Smooth muscle cell (in vitro differentiated cells): ENCODE measurements around the gene POLR2C. TPM values are rescaled to one million over a fixed set of nuclear protein-coding genes. Genes with fewer than 3 reads are reported as not detected.

Experiments
- DNase-seq: peaks from one replicate; lab custom pipeline; 2025; ENCODE audit not compliant: unreplicated experiment; lab: John Stamatoyannopoulos, UW
- H2AFZ ChIP-seq: fragments of 200-600 bp; sonication (generic); 2 replicates; pipeline ENCODE4 v1.6.0; 2016; ENCODE audit warnings: antibody characterized with exemption, low read depth, mild to moderate bottlenecking
- H3F3A ChIP-seq: fragments of 200-600 bp; sonication (generic); 2 replicates; pipeline ENCODE4 v1.6.0; 2017; ENCODE audit warnings: antibody characterized with exemption, low read depth
- H3K27ac ChIP-seq: fragments of 200-600 bp; sonication (generic); 2 replicates; pipeline ENCODE4 v1.5.1; 2016; ENCODE audit warnings: low read depth, mild to moderate bottlenecking
- H3K27me3 ChIP-seq: fragments of 200-600 bp; sonication (generic); 2 replicates; pipeline ENCODE4 v1.6.1; 2016; ENCODE audit warnings: low read depth, mild to moderate bottlenecking
- H3K36me3 ChIP-seq: fragments of 200-600 bp; sonication (generic); 2 replicates; pipeline ENCODE4 v1.5.1; 2016; ENCODE audit warnings: low read depth
- H3K4me1 ChIP-seq: fragments of 200-600 bp; sonication (generic); 2 replicates; pipeline ENCODE4 v1.5.1; 2016; ENCODE audit warnings: low read depth
- H3K4me2 ChIP-seq: fragments of 200-600 bp; sonication (generic); 2 replicates; pipeline ENCODE4 v1.6.0; 2016; ENCODE audit warnings: mild to moderate bottlenecking
- H3K4me3 ChIP-seq: fragments of 200-600 bp; sonication (generic); 2 replicates; pipeline ENCODE4 v1.5.1; 2016; ENCODE audit warnings: mild to moderate bottlenecking
- H3K79me2 ChIP-seq: fragments of 200-600 bp; sonication (generic); 2 replicates; pipeline ENCODE4 v1.6.0; 2016; ENCODE audit warnings: low read depth, mild to moderate bottlenecking
- H3K9ac ChIP-seq: fragments of 200-600 bp; sonication (generic); 2 replicates; pipeline ENCODE4 v1.6.0; 2016; ENCODE audit warnings: low read depth
- H3K9me3 ChIP-seq: fragments of 200-600 bp; sonication (generic); replicated peaks from 2 replicates; pipeline ENCODE4 v1.5.1; 2016; ENCODE audit warnings: low read depth
- H4K20me1 ChIP-seq: fragments of 200-600 bp; sonication (generic); 2 replicates; pipeline ENCODE4 v1.6.0; 2016; ENCODE audit warnings: low read depth
- WGBS: methylation state at CpG from one replicate; pipeline ENCODE4 v1.1.7; 2016; ENCODE audit warnings: low lambda C conversion rate; 5-methylcytosine and 5-hydroxymethylcytosine counted together
- polyA plus RNA-seq: library from polyadenylated mRNA; unstranded; fragments of >200 nt; fragmentation: Nextera tagmentation; extraction: Ambion mirVana; gene quantifications from 2 replicates; pipeline ENCODE4 v1.2.1, GENCODE V29; 2016
- total RNA-seq: library from RNA; depleted of rRNA; stranded (reverse); fragments of >200 nt; gene quantifications from 2 replicates; pipeline ENCODE4 v1.2.3, GENCODE V29; 2014
- TF ChIP-seq, protein P1 (sequence below): fragments of 200-600 bp; sonication (generic); IDR thresholded peaks from 2 replicates; pipeline ENCODE4 v1.5.1; 2017; ENCODE audit warnings: borderline replicate concordance, mild to moderate bottlenecking, antibody characterized with exemption; ENCODE audit not compliant: insufficient read depth, poor library complexity, severe bottlenecking

Gene POLR2C
- total and polyA plus RNA-seq, 2 experiments from 2014 or later: 67.3 to 90.0 TPM

DNA sequence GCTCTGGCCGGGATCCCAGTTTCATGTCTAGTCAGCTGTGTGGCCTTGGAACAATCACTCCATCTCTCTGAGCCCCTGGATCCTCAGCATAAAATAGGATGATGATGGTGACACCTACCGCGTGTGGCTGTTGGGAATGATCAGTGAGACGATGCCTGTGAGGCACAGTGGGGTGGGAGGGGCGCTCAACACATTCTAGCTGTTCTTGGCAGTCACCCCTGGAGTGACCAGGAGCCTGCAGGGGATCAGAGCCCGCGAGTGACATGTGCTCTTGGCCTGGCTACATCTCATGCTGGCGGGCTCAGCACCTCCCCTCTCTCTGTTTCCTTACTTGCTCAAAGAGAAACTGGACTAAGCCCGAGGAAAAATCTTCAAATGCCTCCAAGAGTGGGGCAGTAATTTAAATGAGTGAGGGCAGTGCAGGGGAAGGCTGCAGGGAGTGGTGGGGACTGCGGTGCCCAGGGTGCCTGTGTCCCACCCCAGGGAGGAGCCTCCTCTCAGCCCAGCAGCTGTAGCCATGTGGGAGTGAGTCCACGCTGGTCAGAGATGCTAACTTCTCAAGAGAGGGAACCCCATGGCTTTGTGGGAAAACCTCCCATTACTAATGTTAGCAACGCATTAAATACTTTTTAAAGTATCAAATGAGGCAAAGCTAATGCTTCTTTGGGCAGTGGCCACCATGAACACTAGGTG, 46.9 kb downstream of the POLR2C start:
- Histone ChIP-seq H3K36me3 (no peaks in the 10 kb centered on the region), H3F3A (peaks cover 14% of the 10 kb centered on the region), H2AFZ (no peak overlapping the region), H3K4me2 (no peak overlapping the region), H3K4me3 (no peak overlapping the region), H3K9ac (no peak overlapping the region), H3K79me2 (no peaks in the 10 kb centered on the region), H3K27me3 (no peaks in the 10 kb centered on the region), H3K27ac (no peak overlapping the region), H4K20me1 (no peaks in the 10 kb centered on the region), H3K4me1 (peaks cover 9% of the 10 kb centered on the region), H3K9me3 (no peaks in the 10 kb centered on the region)
- WGBS: 79% methylated on average over 12 of the region's 12 CpGs
- no peak for DNase-seq
- TF ChIP-seq, protein P1, sequence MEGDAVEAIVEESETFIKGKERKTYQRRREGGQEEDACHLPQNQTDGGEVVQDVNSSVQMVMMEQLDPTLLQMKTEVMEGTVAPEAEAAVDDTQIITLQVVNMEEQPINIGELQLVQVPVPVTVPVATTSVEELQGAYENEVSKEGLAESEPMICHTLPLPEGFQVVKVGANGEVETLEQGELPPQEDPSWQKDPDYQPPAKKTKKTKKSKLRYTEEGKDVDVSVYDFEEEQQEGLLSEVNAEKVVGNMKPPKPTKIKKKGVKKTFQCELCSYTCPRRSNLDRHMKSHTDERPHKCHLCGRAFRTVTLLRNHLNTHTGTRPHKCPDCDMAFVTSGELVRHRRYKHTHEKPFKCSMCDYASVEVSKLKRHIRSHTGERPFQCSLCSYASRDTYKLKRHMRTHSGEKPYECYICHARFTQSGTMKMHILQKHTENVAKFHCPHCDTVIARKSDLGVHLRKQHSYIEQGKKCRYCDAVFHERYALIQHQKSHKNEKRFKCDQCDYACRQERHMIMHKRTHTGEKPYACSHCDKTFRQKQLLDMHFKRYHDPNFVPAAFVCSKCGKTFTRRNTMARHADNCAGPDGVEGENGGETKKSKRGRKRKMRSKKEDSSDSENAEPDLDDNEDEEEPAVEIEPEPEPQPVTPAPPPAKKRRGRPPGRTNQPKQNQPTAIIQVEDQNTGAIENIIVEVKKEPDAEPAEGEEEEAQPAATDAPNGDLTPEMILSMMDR: no peak

DNA sequence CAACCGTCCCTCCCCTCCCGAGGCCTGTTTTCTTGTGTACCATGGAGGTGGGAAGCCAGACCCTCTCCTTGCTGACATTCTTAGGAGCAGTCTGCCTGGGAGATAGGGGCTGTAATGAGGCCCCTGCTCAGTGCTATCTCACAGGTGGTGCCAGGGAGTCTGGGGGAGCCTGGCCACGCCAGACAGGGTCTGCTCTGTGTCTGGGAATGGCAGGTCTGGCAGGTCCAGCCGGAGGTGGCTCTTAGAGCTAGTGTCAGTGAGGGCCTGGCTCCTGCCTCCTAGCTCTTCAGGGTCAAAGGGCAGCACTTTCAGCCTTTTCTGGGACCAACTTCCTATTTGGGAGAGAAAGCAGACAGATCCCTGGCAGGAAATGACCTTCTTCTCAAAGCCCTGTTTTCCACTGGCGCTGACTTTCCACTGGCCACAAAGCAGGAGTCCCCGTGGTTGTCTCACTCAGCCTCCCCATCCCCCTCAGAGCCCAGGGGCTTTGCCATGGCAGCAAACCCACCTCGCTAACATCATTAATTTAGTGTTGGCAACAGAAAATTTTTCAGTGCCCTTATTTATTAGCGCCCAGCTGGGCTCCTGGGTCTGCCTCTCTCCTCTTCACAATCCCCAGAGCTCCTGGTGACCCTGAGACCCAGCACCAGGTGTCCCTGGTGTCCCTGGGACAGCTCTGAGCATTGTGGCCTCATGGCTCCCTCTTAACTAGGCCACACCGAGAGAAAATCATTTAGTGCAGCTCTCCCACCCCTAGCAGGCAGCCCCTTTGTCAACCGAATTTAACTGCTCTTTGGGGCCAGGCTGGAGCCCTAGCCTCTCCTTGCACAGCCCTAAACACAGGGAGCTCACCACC, 47.8 kb downstream of the POLR2C start:
- peaks cover 16% of the 10 kb centered on the region for H3F3A ChIP-seq
- no peak overlapping the region for H2AFZ ChIP-seq
- H3K4me1 ChIP-seq: peaks cover 9% of the 10 kb centered on the region
- H3K9me3 ChIP-seq: no peaks in the 10 kb centered on the region
- H3K4me2 ChIP-seq: no peak overlapping the region
- TF ChIP-seq, protein P1: no peak
- peak overlapping the region; percentile 31 for H3K27ac ChIP-seq
- no peak overlapping the region for H3K4me3 ChIP-seq
- H3K36me3 ChIP-seq: no peaks in the 10 kb centered on the region
- H3K9ac ChIP-seq: no peak overlapping the region
- no peak for DNase-seq
- no peaks in the 10 kb centered on the region for H3K27me3 ChIP-seq
- 25% methylated on average over 10 of the region's 10 CpGs for WGBS
- H4K20me1 ChIP-seq: no peaks in the 10 kb centered on the region
- no peaks in the 10 kb centered on the region for H3K79me2 ChIP-seq

DNA sequence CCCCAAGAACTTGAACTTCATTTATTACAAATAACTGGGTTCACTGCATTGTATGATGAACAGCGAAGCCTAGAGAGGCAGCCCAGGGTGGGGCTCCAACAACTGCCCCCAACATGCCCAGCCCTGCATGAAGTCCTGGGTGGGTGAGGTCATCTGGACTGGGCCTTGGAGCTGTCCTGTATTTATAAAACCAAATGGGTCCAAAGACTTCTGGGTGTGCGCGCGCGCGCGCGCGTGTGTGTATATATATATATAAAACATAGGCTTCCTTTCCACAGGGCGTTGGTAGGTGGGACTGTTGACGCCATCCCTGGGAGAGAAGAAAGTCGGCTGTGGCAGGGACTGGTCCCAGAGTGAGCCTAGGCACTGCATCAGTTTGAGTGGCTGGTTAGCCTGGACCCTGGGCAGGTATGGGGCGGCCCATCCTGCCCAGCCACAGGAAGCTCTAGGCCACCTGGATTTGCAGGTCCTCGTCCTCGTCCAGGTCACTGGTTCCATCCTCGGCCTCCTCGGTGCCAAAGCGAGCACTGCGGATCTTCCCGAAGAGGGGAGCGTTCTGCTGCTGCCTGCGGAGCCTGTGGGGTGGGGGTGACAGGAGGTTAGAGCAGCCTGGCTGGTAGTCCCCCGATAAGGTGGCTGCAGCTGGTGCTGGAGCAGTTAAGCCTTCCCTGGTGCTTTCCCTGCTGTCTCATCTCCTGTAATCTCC, 50.0 kb downstream of the POLR2C start:
- Histone ChIP-seq H3K4me3 (no peak overlapping the region), H4K20me1 (no peaks in the 10 kb centered on the region), H3K9ac (no peak overlapping the region), H3K4me2 (no peak overlapping the region), H3K27ac (no peak overlapping the region), H3K27me3 (no peaks in the 10 kb centered on the region), H2AFZ (no peak overlapping the region), H3K36me3 (no peaks in the 10 kb centered on the region), H3K9me3 (no peaks in the 10 kb centered on the region), H3K4me1 (peaks cover 6% of the 10 kb centered on the region), H3F3A (peaks cover 16% of the 10 kb centered on the region), H3K79me2 (no peaks in the 10 kb centered on the region)
- WGBS: 96% methylated on average over 23 of the region's 23 CpGs
- DNase-seq: no peak
- TF ChIP-seq, protein P1: no peak
